H9 (cell line): Measurements from ENCODE around the gene NR1D1. TPM values are rescaled to one million over a fixed set of nuclear protein-coding genes. Genes with fewer than 3 reads are reported as not detected.

ENCODE experiments used
- DNase-seq: peaks from one replicate; pipeline ENCODE4 v3.0.0-alpha.2; 2017
- H2AFZ ChIP-seq: one replicate; pipeline ENCODE4 v1.6.1; 2013; ENCODE audit warnings: mild to moderate bottlenecking, low read length, control low read depth, moderate library complexity
- H2AK5ac ChIP-seq: 2 replicates; pipeline ENCODE4 v1.6.1; 2013; ENCODE audit warnings: low read length, control low read depth, mixed read lengths; ENCODE audit not compliant: insufficient read length
- H2BK120ac ChIP-seq: one replicate; pipeline ENCODE4 v1.6.1; 2013; ENCODE audit warnings: low read depth, mild to moderate bottlenecking, low read length, control low read depth, inconsistent platforms; ENCODE audit not compliant: poor library complexity, severe bottlenecking
- H2BK12ac ChIP-seq: 2 replicates; pipeline ENCODE4 v1.6.1; 2013; ENCODE audit warnings: low read length, control low read depth, mixed read lengths, low read depth; ENCODE audit not compliant: insufficient read length
- H2BK15ac ChIP-seq: 2 replicates; pipeline ENCODE4 v1.6.1; 2013; ENCODE audit warnings: low read depth, low read length, control low read depth
- H2BK20ac ChIP-seq: one replicate; pipeline ENCODE4 v1.6.1; 2013; ENCODE audit warnings: low read depth, mild to moderate bottlenecking, low read length, control low read depth, inconsistent platforms; ENCODE audit not compliant: poor library complexity, severe bottlenecking
- H2BK5ac ChIP-seq: 2 replicates; pipeline ENCODE4 v1.6.1; 2013; ENCODE audit warnings: low read length, control low read depth, mixed read lengths; ENCODE audit not compliant: insufficient read length
- H3K14ac ChIP-seq: 2 replicates; pipeline ENCODE4 v1.6.1; 2013; ENCODE audit warnings: low read length, control low read depth; ENCODE audit not compliant: insufficient read depth
- H3K18ac ChIP-seq: 2 replicates; pipeline ENCODE4 v1.6.1; 2013; ENCODE audit warnings: low read depth, mild to moderate bottlenecking, mixed read lengths, low read length, control low read depth; ENCODE audit not compliant: insufficient read length
- H3K23ac ChIP-seq: 2 replicates; pipeline ENCODE4 v1.6.1; 2013; ENCODE audit warnings: low read length, control low read depth, mixed read lengths, low read depth; ENCODE audit not compliant: insufficient read length
- H3K23me2 ChIP-seq: 2 replicates; pipeline ENCODE4 v1.6.1; 2013; ENCODE audit warnings: low read depth, mild to moderate bottlenecking, mixed read lengths, low read length, control low read depth; ENCODE audit not compliant: insufficient read length, poor library complexity, severe bottlenecking
- H3K27ac ChIP-seq: 2 replicates; pipeline ENCODE4 v1.5.1; 2013; ENCODE audit warnings: low read length, control low read depth, mixed read lengths, low read depth; ENCODE audit not compliant: insufficient read length
- H3K27me3 ChIP-seq: 2 replicates; pipeline ENCODE4 v1.6.1; 2013; ENCODE audit warnings: low read length, control low read depth, inconsistent platforms; ENCODE audit not compliant: insufficient read depth
- H3K4ac ChIP-seq: 2 replicates; pipeline ENCODE4 v1.6.1; 2013; ENCODE audit warnings: low read depth, mild to moderate bottlenecking, control low read depth, inconsistent platforms, low read length, moderate library complexity
- H3K4me1 ChIP-seq: 2 replicates; pipeline ENCODE4 v1.6.1; 2013; ENCODE audit warnings: low read length, control low read depth, inconsistent platforms; ENCODE audit not compliant: insufficient read depth
- H3K4me2 ChIP-seq: 2 replicates; pipeline ENCODE4 v1.6.1; 2013; ENCODE audit warnings: low read length, control low read depth, mixed read lengths; ENCODE audit not compliant: insufficient read length, insufficient read depth
- H3K56ac ChIP-seq: 2 replicates; pipeline ENCODE4 v1.6.1; 2013; ENCODE audit warnings: low read depth, mild to moderate bottlenecking, mixed read lengths, low read length, control low read depth; ENCODE audit not compliant: insufficient read length
- H3K79me1 ChIP-seq: 2 replicates; pipeline ENCODE4 v1.6.1; 2013; ENCODE audit warnings: low read depth, mild to moderate bottlenecking, moderate library complexity, low read length, control low read depth, inconsistent platforms; ENCODE audit not compliant: insufficient read depth, poor library complexity, severe bottlenecking
- H3K79me2 ChIP-seq: 2 replicates; pipeline ENCODE4 v1.6.1; 2013; ENCODE audit warnings: low read length, control low read depth, inconsistent platforms; ENCODE audit not compliant: insufficient read depth
- H3K9ac ChIP-seq: 2 replicates; pipeline ENCODE4 v1.6.1; 2013; ENCODE audit warnings: low read length, control low read depth, mixed read lengths; ENCODE audit not compliant: insufficient read length; ENCODE audit errors: extremely low read depth
- H3K9me3 ChIP-seq: one replicate; pipeline ENCODE4 v1.6.1; 2013; ENCODE audit warnings: low read depth, low read length, inconsistent platforms; ENCODE audit not compliant: control insufficient read depth
- H3T11ph ChIP-seq: one replicate; pipeline ENCODE4 v1.6.1; 2013; ENCODE audit warnings: mild to moderate bottlenecking, low read length, control low read depth, inconsistent platforms
- H4K20me1 ChIP-seq: one replicate; pipeline ENCODE4 v1.6.1; 2013; ENCODE audit not compliant: control insufficient read depth, insufficient read length, insufficient read depth
- H4K5ac ChIP-seq: 2 replicates; pipeline ENCODE4 v1.6.1; 2013; ENCODE audit warnings: low read depth, mild to moderate bottlenecking, mixed read lengths, low read length, control low read depth; ENCODE audit not compliant: insufficient read length
- H4K8ac ChIP-seq: replicated peaks from 2 replicates; pipeline ENCODE4 v1.6.1; 2013; ENCODE audit warnings: low read length, control low read depth, mixed read lengths, low read depth; ENCODE audit not compliant: insufficient read length
- H4K91ac ChIP-seq: 2 replicates; pipeline ENCODE4 v1.6.1; 2013; ENCODE audit warnings: low read depth, mild to moderate bottlenecking, moderate library complexity, mixed read lengths, low read length, control low read depth; ENCODE audit not compliant: insufficient read length
- H3K27ac Mint-ChIP-seq, 3 experiments: 2 replicates in 2 of 3; 3 replicates in 1 of 3; pipeline ENCODE4 v1.8.0; 2020 to 2021; ENCODE audit warnings: mixed read lengths in 3 of 3, mild to moderate bottlenecking in 1 of 3, moderate library complexity in 1 of 3
- H3K27me3 Mint-ChIP-seq: 2 replicates; pipeline ENCODE4 v1.8.0; 2021; ENCODE audit warnings: low read depth, mild to moderate bottlenecking, moderate library complexity, mixed read lengths
- H3K36me3 Mint-ChIP-seq, 3 experiments: 2 replicates in 2 of 3; 3 replicates in 1 of 3; pipeline ENCODE4 v1.8.0; 2020 to 2021; ENCODE audit warnings: low read depth in 3 of 3, mixed read lengths in 3 of 3; ENCODE audit not compliant: insufficient read depth in 1 of 3
- H3K4me1 Mint-ChIP-seq, 2 experiments: 2 replicates each; pipeline ENCODE4 v1.8.0; 2020; ENCODE audit warnings: mixed read lengths in 2 of 2
- H3K4me3 Mint-ChIP-seq, 2 experiments: 2 replicates in 1 of 2; 3 replicates in 1 of 2; pipeline ENCODE4 v1.8.0; 2020 to 2021; ENCODE audit warnings: mild to moderate bottlenecking in 2 of 2, mixed read lengths in 2 of 2, moderate library complexity in 1 of 2
- H3K9me3 Mint-ChIP-seq, 2 experiments: 2 replicates in 1 of 2; 3 replicates in 1 of 2; pipeline ENCODE4 v1.8.0; 2020; ENCODE audit warnings: mild to moderate bottlenecking in 2 of 2, mixed read lengths in 2 of 2, moderate library complexity in 1 of 2
- CTCF ChIP-seq: fragments of 200-600 bp; sonication (generic); conservative IDR thresholded peaks from 3 replicates; pipeline ENCODE4 v1.8.0; 2021; ENCODE audit warnings: antibody characterized with exemption, mild to moderate bottlenecking
- WGBS: extraction: QIAGEN DNeasy Blood & Tissue Kit; methylation state at CpG from one replicate; pipeline ENCODE4 v1.1.7; 2013; ENCODE audit warnings: missing lambda C conversion rate, low lambda C conversion rate, mixed read lengths; ENCODE audit not compliant: insufficient read length; ENCODE audit errors: extremely low coverage; 5-methylcytosine and 5-hydroxymethylcytosine counted together
- total RNA-seq: library from RNA; stranded (reverse); gene quantifications from 2 replicates; pipeline ENCODE4 v1.2.1, GENCODE V29; 2021

The NR1D1 gene
- total RNA-seq, 1 experiment from 2014 or later: 8.6 TPM

GRCh38 chr17:40061609-40062038, 38.8 kb downstream of the NR1D1 start:
- Histone ChIP-seq H3K27ac (no peak overlapping the region), H4K20me1 (no peaks in the 10 kb centered on the region), H4K8ac (no peak overlapping the region), H2AK5ac (no peak overlapping the region), H3T11ph (no peak overlapping the region), H2BK120ac (no peak overlapping the region), H3K27me3 (peaks cover 2% of the 10 kb centered on the region; the same call in 1 of the 2 replicates), H3K14ac (no peak overlapping the region), H3K18ac (no peak overlapping the region), H4K91ac (no peak overlapping the region), H2BK5ac (no peak overlapping the region), H3K23me2 (peaks cover 9% of the 10 kb centered on the region), H2AFZ (no peak overlapping the region), H2BK20ac (no peak overlapping the region), H3K9me3 (no peaks in the 10 kb centered on the region), H3K23ac (no peak overlapping the region), H3K56ac (no peak overlapping the region), H2BK12ac (no peak overlapping the region), H3K4me1 (peaks cover 10% of the 10 kb centered on the region), H3K4ac (no peak overlapping the region), H2BK15ac (no peak overlapping the region), H3K9ac (no peak overlapping the region), H4K5ac (no peak overlapping the region), H3K4me2 (no peak overlapping the region), H3K79me1 (no peaks in the 10 kb centered on the region), H3K79me2 (no peaks in the 10 kb centered on the region)
- peak overlapping the region; percentile 74 to 91 for H3K4me3 Mint-ChIP-seq
- no peak for TF ChIP-seq CTCF
- peaks cover 40% of the 10 kb centered on the region for H3K27me3 Mint-ChIP-seq
- H3K27ac Mint-ChIP-seq: no peak overlapping the region
- H3K9me3 Mint-ChIP-seq: no peaks in the 10 kb centered on the region; a peak in 1 of 5 replicates
- H3K4me1 Mint-ChIP-seq: peaks cover 45 to 71% of the 10 kb centered on the region in 2 experiments
- H3K36me3 Mint-ChIP-seq: no peaks in the 10 kb centered on the region; a peak in 1 of 7 replicates
- no CpG with 5 or more reads among the region's 10 CpGs for WGBS
- no peak for DNase-seq
